ENCODE data around the gene EIF4H.
"Not testable (repeated sequence)": the region's sequence is repeated elsewhere in the genome, so short reads cannot be mapped to it uniquely, and the experiment has no call there.

EIF4H gene

GRCh38 chr7:74176555-74176954, 2.4 kb downstream of the EIF4H start:
- DNase-seq = no peak

GRCh38 chr7:74178632-74179031, 4.5 kb downstream of the EIF4H start:
- DNase-seq = no peak

- no peak for DNase-seq
Observed at GRCh38 chr7:74179935-74180604, 5.9 kb downstream of the EIF4H start.

DNA sequence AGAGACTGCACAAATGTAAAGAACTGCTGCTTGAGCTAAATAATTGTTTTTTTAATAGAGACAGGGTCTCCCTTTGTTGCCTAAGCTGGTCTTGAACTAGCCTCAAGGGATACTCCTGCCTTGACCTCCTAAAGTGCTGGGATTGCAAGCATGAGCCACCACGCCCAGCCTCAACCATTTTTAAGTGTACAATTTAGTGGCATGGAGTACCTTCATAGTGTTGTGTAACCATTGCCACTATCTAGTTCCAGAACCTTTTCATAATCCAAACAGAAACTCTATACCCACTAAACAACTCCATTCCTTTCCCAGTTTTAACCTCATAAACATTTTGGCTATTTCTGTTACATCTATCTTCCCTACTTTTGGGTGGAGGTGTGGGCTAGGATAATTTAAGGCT, 6.7 kb downstream of the EIF4H start:
- DNase-seq = no peak

- no peak for DNase-seq
Observed at GRCh38 chr7:74181821-74182220, 7.7 kb downstream of the EIF4H start.

DNA sequence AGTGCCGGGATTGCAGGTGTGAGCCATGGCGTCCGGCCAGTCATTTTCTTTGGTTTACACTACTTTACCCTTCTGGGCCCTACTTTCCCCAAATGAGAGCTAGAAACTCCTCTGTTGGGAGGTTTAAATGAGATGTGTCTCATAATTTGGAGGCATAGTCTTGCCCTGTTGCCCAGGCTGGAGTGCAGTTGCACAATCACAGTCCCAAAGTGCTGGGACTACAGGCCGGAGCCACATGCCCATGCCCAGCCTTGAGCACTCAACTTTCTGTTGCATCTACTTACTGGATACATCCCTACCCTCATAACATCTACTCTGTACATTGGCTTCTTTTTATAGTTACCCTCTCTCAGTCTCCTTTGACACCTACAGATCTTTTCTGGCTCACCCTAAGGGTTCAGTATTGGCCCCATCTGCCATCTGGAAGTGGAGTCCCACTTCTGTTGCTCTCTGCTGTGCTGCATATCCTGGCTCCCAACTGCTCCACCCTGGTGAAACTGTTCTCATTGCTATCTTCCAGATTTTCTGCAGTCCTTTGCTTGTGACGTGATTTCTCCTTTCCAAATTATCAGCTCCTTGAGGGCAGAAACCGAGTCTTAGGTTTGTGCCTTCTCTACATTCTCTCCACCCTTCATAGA, 8.4 kb downstream of the EIF4H start:
- no peak for DNase-seq

GRCh38 chr7:74183142-74183541, 9.0 kb downstream of the EIF4H start:
- DNase-seq = no peak

- no peak for DNase-seq
Observed at GRCh38 chr7:74183653-74184450, 9.7 kb downstream of the EIF4H start.

GRCh38 chr7:74185016-74185415, 10.9 kb downstream of the EIF4H start:
- no peak for DNase-seq

DNA sequence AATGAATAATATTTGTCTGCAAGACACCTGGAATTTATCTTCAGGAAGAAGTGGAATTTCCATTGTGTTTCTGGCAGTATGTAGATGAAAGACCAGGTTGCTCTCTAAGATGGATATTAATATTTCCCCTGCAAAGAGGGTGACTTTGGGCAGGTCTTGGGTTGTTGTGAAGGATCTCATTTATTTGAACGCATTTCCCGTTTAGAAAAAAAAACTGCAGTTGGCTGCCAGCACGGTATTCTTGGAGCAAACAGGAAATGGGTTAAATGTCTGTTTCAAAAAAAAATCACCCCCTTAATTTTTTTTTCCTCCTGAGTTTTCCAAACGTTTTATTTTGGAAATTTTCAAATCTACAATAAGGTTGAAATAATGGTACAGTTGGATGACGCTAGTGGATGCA, 11.5 kb downstream of the EIF4H start:
- DNase-seq = no peak

GRCh38 chr7:74187915-74188675, 13.9 kb downstream of the EIF4H start:
- no peak for DNase-seq

DNA sequence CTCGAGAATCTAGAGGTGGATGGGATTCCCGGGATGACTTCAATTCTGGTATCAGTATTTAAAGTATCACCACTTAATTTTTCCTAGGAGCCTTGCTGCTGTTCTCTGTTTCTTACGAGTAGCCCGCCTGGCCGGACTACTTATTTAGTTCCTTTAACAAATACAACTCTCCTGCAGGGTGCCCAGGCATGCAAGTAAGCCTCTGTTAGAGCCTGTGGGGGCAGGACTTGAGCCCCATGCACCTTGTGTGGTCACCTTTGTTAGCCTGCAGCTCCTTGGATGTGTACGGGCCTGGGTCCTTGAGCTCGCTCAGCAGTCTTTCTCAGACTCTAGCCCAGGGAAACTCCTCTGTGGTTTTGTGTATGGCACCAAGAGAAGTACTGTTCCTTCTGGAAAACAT, 16.1 kb downstream of the EIF4H start:
- no peak for DNase-seq

DNA sequence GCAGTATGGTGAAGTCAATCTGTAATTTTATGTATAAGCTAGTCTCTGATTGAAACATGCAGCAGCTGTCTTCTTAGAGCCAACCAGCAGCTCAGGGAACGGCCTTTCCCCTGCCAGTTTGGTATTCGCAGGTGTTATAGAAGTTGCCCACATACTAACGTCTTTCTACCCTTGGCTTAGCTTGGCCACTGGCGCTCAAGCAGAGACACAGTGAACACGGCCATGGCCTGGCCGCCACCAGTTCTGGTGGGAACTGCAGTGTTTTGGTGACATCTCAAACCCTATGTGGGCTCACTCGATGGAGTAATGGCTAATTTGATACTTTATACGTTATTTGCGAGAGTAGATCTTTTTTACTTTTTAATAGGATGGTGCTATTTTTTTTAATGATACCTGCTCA, 17.1 kb downstream of the EIF4H start:
- no peak for DNase-seq

- DNase-seq = no peak
Observed at GRCh38 chr7:74193054-74193453, 18.9 kb downstream of the EIF4H start.

GRCh38 chr7:74193913-74194312, 19.8 kb downstream of the EIF4H start:
- no peak for DNase-seq

DNA sequence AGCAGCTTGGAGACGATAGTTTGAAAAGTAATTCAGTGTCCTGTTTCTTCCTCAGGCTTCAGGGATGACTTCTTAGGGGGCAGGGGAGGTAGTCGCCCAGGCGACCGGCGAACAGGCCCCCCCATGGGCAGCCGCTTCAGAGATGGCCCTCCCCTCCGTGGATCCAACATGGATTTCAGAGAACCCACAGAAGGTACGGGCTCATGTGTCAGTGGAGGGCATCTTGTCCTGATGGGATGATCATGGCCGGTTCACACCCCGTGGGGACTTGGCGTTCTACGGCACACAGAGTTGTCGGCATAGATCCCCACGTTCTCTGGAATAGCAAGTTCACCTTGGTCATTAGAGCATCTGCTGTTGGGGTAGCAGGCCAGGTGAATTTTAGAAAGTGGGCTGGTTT, 20.5 kb downstream of the EIF4H start:
- no peak for DNase-seq

- not testable (repeated sequence) for DNase-seq
Observed at GRCh38 chr7:74195139-74195860, 21.1 kb downstream of the EIF4H start.

GRCh38 chr7:74195968-74196654, 22.0 kb downstream of the EIF4H start:
- not testable (repeated sequence) for DNase-seq

- DNase-seq = no peak
Observed at GRCh38 chr7:74197449-74198124, 23.4 kb downstream of the EIF4H start.

DNA sequence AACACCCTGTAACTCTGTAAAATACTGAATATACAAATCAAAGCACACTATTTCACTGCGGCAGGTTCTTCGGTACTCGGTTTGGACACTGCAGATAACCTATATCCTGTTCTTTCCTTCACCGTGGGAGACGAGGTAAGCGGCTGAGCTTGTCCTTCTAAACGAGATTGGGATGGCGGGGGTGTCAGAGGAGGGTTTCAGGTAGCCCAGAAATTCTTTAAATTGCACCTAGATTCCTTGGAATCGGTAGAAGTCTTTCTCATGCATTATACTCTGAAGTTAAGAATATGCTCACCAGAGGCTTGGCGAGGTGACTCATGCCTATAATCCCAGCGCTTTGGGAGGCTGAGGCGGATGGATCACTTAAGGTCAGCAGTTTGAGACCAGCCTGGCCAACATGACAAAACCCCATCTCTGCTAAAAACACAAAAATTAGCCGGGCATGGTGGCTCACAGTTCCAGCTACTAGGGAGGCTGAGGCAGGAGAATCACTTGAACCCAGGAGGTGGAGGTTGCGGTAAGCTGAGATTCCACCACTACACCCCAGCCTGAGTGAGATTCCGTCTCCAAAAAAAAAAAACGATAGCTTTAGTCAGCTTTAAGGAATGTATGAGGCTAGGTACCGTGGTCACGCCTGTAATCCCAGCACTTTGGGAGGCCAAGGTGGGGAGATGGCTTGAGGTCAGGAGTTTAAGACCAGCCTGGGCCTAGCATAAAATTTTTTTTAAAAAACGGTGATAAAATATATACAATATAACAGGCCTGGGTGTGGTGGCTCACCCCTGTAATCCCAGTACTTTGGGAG, 25.6 kb downstream of the EIF4H start:
- no peak for DNase-seq

Measured in activated CD8-positive, alpha-beta memory T cell treated with anti-CD3 and anti-CD28 coated beads, Interleukin-2, amount 50 U/mL, for 48 hours (primary cell).